Measurements from ENCODE around the gene LIPC.

The LIPC gene

GRCh38 chr15:58503139-58504027 is 71.6 kb downstream of the LIPC start:
- H3K27me3 ChIP-seq = no peaks in the 10 kb centered on the region
- H3K4me3 ChIP-seq (ENCODE audit: low read depth in 1 of 2, low read length in 1 of 2) = no peak overlapping the region
- H3K4me1 ChIP-seq (ENCODE audit: control insufficient read depth in 1 of 2, insufficient read depth in 1 of 2, low read depth in 1 of 2, low read length in 1 of 2) = peaks cover 31 to 33% of the 10 kb centered on the region in 2 experiments
- TF ChIP-seq CTCF (IDR thresholded peaks at IDR 0.05) = no peak
- H3K9me3 ChIP-seq = no peaks in the 10 kb centered on the region
- no peaks in the 10 kb centered on the region for H3K36me3 ChIP-seq
- no peak overlapping the region for H3K27ac ChIP-seq

GRCh38 chr15:58504674-58505234 is 73.0 kb downstream of the LIPC start:
- TF ChIP-seq CTCF (IDR thresholded peaks at IDR 0.05) = no peak
- Histone ChIP-seq H3K36me3 (no peaks in the 10 kb centered on the region), H3K9me3 (no peaks in the 10 kb centered on the region), H3K4me1 (ENCODE audit: control insufficient read depth in 1 of 2, insufficient read depth in 1 of 2, low read depth in 1 of 2, low read length in 1 of 2) (peaks cover 31 to 33% of the 10 kb centered on the region in 2 experiments), H3K27me3 (no peaks in the 10 kb centered on the region), H3K4me3 (ENCODE audit: low read depth in 1 of 2, low read length in 1 of 2) (no peak overlapping the region), H3K27ac (peak overlapping the region; percentile 98)

- no peak for TF ChIP-seq CTCF (IDR thresholded peaks at IDR 0.05)
- H3K4me1 ChIP-seq (ENCODE audit: control insufficient read depth in 1 of 2, insufficient read depth in 1 of 2, low read depth in 1 of 2, low read length in 1 of 2) = peaks cover 31 to 33% of the 10 kb centered on the region in 2 experiments
- no peaks in the 10 kb centered on the region for H3K27me3 ChIP-seq
- H3K9me3 ChIP-seq = no peaks in the 10 kb centered on the region
- H3K27ac ChIP-seq = peak overlapping the region; percentile 98
- no peaks in the 10 kb centered on the region for H3K36me3 ChIP-seq
- H3K4me3 ChIP-seq (ENCODE audit: low read depth in 1 of 2, low read length in 1 of 2) = peak overlapping the region in 1 of 2 experiments; percentile 37
Observed at GRCh38 chr15:58505581-58505980, 73.8 kb downstream of the LIPC start.

- no peaks in the 10 kb centered on the region for H3K36me3 ChIP-seq
- no peak for TF ChIP-seq CTCF (IDR thresholded peaks at IDR 0.05)
- H3K4me1 ChIP-seq (ENCODE audit: control insufficient read depth in 1 of 2, insufficient read depth in 1 of 2, low read depth in 1 of 2, low read length in 1 of 2) = peaks cover 33% of the 10 kb centered on the region in 2 experiments
- no peaks in the 10 kb centered on the region for H3K9me3 ChIP-seq
- peak overlapping the region; percentile 98 for H3K27ac ChIP-seq
- peak overlapping the region; percentile 37 to 39 for H3K4me3 ChIP-seq (ENCODE audit: low read depth in 1 of 2, low read length in 1 of 2)
- no peaks in the 10 kb centered on the region for H3K27me3 ChIP-seq
Observed at GRCh38 chr15:58506064-58506490, 74.3 kb downstream of the LIPC start.

GRCh38 chr15:58506783-58507668 is 75.2 kb downstream of the LIPC start:
- Histone ChIP-seq H3K4me3 (ENCODE audit: low read depth in 1 of 2, low read length in 1 of 2) (peak overlapping the region; percentile 37 to 39), H3K27me3 (no peaks in the 10 kb centered on the region), H3K27ac (peak overlapping the region; percentile 98), H3K4me1 (ENCODE audit: control insufficient read depth in 1 of 2, insufficient read depth in 1 of 2, low read depth in 1 of 2, low read length in 1 of 2) (peaks cover 33 to 38% of the 10 kb centered on the region in 2 experiments), H3K9me3 (no peaks in the 10 kb centered on the region), H3K36me3 (no peaks in the 10 kb centered on the region)
- TF ChIP-seq CTCF (IDR thresholded peaks at IDR 0.05) = peak; percentile 62
